HG03196 (cell line): ENCODE measurements around the gene IL7R.
"Not testable (repeated sequence)": the region's sequence is repeated elsewhere in the genome, so short reads cannot be mapped to it uniquely, and the experiment has no call there.

Experiments used
- ATAC-seq: cut with Tn5 transposase; IDR thresholded peaks from one replicate; pipeline ENCODE4 v1.9.1; 2021; ENCODE audit not compliant: unreplicated experiment

The IL7R gene

DNA sequence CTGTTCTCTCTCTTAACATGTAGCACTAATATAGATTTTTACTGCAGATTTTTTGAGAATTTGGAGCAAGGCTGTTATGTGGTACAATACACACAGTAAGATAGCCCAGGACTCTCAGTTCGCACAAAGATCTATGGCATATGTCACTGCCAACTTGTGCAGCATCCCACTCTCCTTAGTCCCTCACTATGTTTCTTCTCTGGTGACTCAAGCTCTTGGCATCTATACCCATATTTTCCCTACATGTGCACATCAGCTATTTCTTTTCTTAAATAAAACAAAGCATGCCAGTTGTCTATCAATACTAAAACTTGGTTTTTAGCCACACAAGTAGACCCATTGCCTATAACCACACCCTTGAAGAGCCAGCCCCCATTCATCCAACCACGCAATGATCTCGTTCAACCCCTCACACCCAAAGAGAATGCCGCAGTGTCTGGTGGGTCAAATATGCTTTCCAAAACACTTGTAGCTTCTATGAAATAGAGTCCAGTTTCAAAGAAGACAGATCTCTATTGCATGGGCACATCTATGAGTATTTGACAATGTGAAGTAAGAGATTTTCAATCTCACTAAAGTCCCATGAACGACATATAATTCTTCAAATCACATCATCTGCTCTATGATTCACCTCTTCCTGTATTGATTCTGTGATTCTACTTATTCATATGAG lies 18.2 kb upstream of the IL7R start:
- no peak for ATAC-seq

GRCh38 chr5:35842856-35843255 lies 13.8 kb upstream of the IL7R start:
- ATAC-seq: no peak

- ATAC-seq: not testable (repeated sequence)
Observed at GRCh38 chr5:35845508-35845907, 11.2 kb upstream of the IL7R start.

DNA sequence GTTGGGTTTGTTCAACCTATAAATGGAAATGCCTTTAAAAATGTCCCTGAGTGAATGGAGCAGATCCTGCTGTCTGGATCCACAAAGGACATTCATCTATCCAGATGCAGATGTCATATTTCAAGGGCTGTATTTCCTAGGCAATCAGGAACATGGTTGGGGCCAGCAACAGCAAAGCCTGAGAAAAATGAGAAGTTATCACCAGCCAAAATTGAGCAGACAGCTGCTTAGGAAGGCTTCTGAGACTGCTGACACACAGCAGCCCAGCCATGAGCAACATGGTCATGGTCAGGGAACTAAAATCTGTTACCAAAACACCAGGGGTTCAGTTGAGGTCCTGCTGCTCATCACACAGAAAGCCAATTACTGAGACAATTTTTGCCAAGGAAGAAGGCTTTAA lies 9.2 kb upstream of the IL7R start:
- ATAC-seq: no peak

GRCh38 chr5:35847961-35848360 lies 8.7 kb upstream of the IL7R start:
- no peak for ATAC-seq

GRCh38 chr5:35849860-35850259 lies 6.8 kb upstream of the IL7R start:
- ATAC-seq: no peak

DNA sequence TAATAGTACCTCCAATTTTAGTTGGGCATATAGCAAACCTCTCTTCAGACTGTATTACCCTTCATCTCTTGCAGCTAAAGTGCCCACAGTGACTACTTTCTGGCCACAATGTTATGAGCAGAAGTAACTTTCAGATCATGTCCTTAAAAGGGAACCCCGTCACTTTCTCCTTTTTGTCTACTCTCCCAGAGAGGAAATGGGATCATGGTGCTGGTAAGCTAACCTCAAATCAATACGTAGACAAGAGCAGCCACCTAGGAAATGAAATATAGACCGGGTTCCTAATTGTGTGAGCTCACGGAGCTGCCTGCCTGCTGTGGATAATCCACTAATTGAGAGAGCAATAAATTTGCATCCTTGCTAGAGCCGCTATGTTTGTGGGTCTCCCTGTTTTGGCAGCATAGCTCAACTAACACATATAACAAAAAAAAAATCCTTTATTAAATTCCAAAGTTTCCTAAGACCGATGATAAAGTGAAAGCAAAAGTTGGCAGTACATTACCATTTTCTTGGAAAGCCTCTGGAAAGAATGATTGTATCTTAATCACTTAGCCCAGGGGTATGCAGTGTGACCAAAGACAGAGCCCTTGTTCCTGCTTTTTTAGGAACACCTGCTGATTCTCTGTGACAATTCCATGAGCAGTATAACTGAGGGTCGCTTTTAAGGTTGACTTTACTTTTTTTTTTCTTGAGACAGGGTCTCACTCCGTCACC lies 5.6 kb upstream of the IL7R start:
- no peak for ATAC-seq

DNA sequence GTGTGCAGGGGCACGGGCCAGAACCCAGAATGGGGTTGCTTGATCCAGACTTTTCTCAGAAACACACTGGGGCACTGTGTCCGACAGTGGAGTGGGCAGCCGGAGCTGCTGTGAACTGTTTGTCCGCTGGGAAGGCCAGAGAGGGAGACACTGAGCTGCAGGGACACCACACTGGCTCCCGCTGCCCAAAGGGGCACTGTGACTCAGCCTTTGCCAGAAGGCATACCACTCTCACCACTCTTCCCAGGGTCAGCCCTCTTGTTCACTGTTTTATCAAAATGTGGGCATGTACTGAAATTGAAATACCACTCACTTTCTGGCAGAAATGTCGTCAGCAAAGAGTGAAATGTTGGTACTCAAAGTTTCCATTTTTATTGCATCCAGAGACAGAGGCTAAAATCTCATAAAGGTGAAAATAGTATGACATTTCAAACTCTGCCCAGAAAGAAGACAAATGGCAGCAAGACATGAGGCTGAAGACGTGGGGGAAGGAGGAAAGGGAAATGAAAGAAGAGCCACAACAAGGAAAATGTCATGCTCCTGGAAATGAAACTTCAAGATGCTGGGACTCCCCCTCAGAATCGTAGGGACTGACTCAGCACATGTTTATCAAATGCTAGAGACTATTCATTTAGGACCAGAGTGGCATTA lies 4.5 kb upstream of the IL7R start:
- ATAC-seq: no peak

GRCh38 chr5:35852773-35853172 lies 3.9 kb upstream of the IL7R start:
- ATAC-seq: no peak

DNA sequence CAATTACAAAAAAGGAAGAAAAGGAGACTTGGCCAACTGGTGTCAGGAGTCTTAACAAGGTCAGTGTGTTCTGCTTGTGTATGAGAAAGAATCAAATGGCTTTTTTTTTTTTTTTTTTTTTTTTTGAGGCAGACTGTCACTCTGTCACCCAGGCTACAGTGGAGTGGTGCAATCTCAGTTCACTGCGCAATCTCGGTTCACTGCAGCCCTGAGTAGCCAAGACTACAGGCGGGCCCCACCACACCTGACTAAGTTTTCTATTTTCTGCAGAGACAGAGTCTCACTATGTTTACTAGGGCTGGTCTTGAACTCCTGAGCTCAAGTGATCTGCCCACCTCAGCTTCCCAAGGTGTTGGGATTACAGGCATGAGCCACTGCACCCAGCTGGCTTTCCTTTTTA lies 3.1 kb upstream of the IL7R start:
- ATAC-seq: no peak

GRCh38 chr5:35854248-35854647 lies 2.4 kb upstream of the IL7R start:
- no peak for ATAC-seq

DNA sequence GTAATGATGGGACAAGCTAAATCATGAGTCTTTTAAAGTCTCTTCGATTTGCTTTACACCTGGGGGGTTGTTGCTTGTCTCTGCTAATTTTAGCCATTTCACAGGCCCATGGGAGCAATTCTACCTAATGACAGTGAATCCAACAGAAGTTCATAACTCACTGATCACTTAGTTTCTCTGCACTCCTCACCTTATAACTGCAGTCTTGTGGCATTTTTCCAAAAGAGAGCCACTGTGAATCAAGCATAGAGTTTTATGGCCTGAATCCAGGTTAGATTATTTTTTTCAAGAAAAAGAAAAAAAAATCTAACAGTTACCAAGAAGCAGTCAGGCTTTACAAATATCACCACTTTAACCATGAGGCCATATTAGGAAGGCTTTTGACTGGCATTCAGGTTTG lies 1.5 kb upstream of the IL7R start:
- no peak for ATAC-seq

- not testable (repeated sequence) for ATAC-seq
Observed at GRCh38 chr5:35856186-35856764, 416 bp upstream of the IL7R start.

GRCh38 chr5:35857606-35858205 lies 1.0 kb downstream of the IL7R start:
- ATAC-seq: no peak

DNA sequence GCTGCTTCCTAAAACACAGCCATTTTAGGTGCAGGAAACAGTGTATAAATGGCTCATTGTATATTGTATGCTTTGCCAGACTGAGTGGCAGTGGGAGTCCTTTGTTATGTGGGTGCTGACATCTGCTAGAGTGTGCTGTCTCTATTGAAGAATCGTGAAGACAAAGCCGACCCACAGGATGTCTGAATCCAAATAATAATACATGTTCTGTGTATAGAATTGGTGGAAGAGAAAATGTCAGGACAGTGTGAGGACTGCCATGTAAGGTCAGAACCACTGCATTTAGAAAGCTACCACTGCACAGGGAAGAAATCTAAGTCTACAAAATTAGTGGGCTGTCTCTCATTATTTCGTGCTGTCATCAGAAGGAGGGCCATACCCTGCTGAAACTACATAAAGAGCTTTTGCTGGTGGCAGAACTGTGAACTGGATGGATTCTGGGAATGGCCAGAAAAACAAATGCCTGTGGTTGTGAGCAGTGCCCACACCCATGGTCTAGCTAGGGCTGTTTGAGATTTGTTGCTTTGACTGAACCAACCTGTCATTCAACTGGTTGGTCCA lies 2.5 kb downstream of the IL7R start:
- ATAC-seq: no peak

DNA sequence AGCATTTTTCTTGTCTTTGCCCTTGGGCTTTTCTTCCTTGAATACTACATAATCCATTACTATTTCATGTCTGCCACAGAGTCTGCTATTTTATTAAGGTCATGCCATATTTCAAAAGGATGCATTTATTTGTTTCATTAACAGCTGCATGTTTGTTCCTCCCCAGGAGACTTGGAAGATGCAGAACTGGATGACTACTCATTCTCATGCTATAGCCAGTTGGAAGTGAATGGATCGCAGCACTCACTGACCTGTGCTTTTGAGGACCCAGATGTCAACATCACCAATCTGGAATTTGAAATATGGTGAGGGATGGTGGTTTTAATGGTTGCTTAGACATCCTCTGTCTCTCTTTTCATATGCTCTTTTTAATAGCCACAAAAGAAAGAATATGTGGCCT lies 4.0 kb downstream of the IL7R start:
- ATAC-seq: no peak

GRCh38 chr5:35861718-35862117 lies 5.0 kb downstream of the IL7R start:
- no peak for ATAC-seq

DNA sequence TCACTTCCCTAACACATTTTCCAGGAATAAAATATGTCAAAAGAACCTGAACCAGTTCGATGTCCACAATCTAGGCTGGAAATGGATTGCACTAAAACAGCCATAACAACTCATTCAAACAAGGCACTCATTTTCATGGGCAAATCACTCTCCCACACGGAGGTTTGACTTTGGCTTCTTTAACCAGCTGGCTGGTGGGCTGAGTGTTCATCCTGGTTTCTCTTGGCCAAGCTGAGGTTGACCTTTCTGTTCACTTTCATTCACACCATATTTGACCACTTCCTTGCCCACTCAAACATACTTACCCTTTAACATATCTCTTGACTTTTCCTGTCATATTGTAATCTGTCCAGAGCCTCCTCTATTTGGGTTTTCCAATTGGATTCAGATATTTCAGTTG lies 5.4 kb downstream of the IL7R start:
- ATAC-seq: no peak

- no peak for ATAC-seq
Observed at GRCh38 chr5:35863159-35863558, 6.5 kb downstream of the IL7R start.

- ATAC-seq: no peak
Observed at GRCh38 chr5:35867998-35868397, 11.3 kb downstream of the IL7R start.

DNA sequence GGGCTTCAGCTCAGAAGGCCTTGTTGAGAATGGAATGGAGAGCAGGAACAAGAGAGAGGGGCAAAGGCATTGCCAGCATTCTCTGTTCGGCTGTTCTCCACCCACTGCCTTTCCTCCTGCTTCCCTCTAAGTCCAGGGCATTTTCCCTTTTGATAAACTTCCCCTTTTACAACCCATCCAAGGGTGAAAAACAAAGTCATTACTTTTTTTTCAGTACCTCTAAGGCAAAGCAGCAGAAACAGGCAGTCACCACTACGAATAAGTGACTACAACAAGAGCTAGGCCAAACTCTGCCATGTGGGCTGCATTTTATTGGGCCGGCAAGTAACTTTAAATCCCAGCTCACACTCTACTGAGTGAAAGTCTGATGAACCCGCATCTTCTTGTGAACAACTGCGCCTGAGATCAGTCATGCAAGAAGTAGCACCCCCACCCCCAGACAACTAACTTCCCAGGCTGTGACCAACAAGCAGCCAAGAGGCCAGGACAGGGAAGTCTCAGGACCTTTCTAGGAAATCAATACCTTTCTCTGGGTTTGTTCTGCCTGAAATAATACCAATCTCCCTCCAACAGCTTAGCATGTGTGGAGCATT lies 13.1 kb downstream of the IL7R start:
- no peak for ATAC-seq
